ENCODE data around the gene ABRACL.

- TF ChIP-seq RARB (CRISPR knock-in tag; IDR thresholded peaks at IDR 0.05) (no peak), ZFP30 (CRISPR knock-in tag; IDR thresholded peaks at IDR 0.05) (no peak), PATZ1 (CRISPR knock-in tag; IDR thresholded peaks at IDR 0.05; ENCODE audit: borderline replicate concordance) (no peak), TSHZ2 (CRISPR knock-in tag; IDR thresholded peaks at IDR 0.05) (no peak), CSRNP3 (CRISPR knock-in tag; IDR thresholded peaks at IDR 0.05) (no peak), ZNF565 (CRISPR knock-in tag; conservative IDR thresholded peaks at IDR 0.05; ENCODE audit: low read depth) (no peak), ISL1 (CRISPR knock-in tag; IDR thresholded peaks at IDR 0.05) (no peak), GLIS3 (CRISPR knock-in tag; IDR thresholded peaks at IDR 0.05) (no peak), ZNF8 (CRISPR knock-in tag; IDR thresholded peaks at IDR 0.05) (no peak), ARNTL (CRISPR knock-in tag; IDR thresholded peaks at IDR 0.05; ENCODE audit: borderline replicate concordance, low read depth) (no peak), ZC3H10 (CRISPR knock-in tag; IDR thresholded peaks at IDR 0.05) (no peak), POU6F1 (CRISPR knock-in tag; IDR thresholded peaks at IDR 0.05; ENCODE audit: borderline replicate concordance, low read depth) (no peak)
Measured at GRCh38 chr6:139019722-139020121, 8.8 kb upstream of the ABRACL start.
